A549 (cell line): Measurements from ENCODE around the gene ADAM19. TPM values are rescaled to one million over a fixed set of nuclear protein-coding genes. Genes with fewer than 3 reads are reported as not detected.
A peak's percentile ranks its signal among the peaks of the same experiment; 100 is the strongest.

Source experiments
- ATAC-seq, 2 experiments: fragments of 200-7000 bp in 1 of 2; fragments of >200 bp in 1 of 2; cut with Nextera tagmentation in 1 of 2; cut with Tn5 transposase in 1 of 2; 3 replicates each; pipeline versions ENCODE4 v1.8.0 to v1.9.1; 2018 to 2020; ENCODE audit warnings: mild to moderate bottlenecking in 1 of 2, moderate library complexity in 1 of 2
- CTCF ChIA-PET: fragments of 300-600 bp; sonication (Branson Sonifier 250); formaldehyde crosslinking; extraction: SDS; loops from one replicate; lab custom pipeline; 2021; ENCODE audit warnings: antibody characterized with exemption, inconsistent platforms; lab: Yijun Ruan, JAX
- POLR2A ChIA-PET: fragments of 350-600 bp; formaldehyde crosslinking; extraction: SDS; loops from one replicate; lab custom pipeline; 2021; ENCODE audit warnings: antibody characterized with exemption, inconsistent platforms; lab: Yijun Ruan, JAX
- DNase-seq, 2 experiments: peaks; one replicate each; pipeline versions ENCODE4 v3.0.0 to v3.0.0-alpha.2; 2011 to 2016; ENCODE audit warnings: low read depth in 1 of 2, low spot score in 1 of 2
- FAIRE-seq: peaks from 2 replicates; lab custom pipeline; 2011; peaks lifted over from hg19 to GRCh38; lab: Jason Lieb, UNC
- H3K27ac ChIP-seq, 2 experiments: fragments of >200 bp; sonication (Bioruptor Twin); formaldehyde crosslinking; 3 replicates each; pipeline ENCODE4 v1.5.1; 2016 to 2017
- H3K4me1 ChIP-seq: fragments of >200 bp; sonication (Bioruptor Twin); formaldehyde crosslinking; 3 replicates; pipeline ENCODE4 v1.6.1; 2016
- H3K4me2 ChIP-seq: fragments of >200 bp; sonication (Bioruptor Twin); formaldehyde crosslinking; 3 replicates; pipeline ENCODE4 v1.6.1; 2016
- H3K4me3 ChIP-seq: fragments of >200 bp; sonication (Bioruptor Twin); formaldehyde crosslinking; 3 replicates; pipeline ENCODE4 v1.5.1; 2016
- H3K9me3 ChIP-seq: fragments of >200 bp; sonication (Bioruptor Twin); formaldehyde crosslinking; 3 replicates; pipeline ENCODE4 v1.6.1; 2016
- BCL3 ChIP-seq: fragments of >200 bp; sonication (Bioruptor Twin); formaldehyde crosslinking; IDR thresholded peaks from 3 replicates; pipeline ENCODE4 v1.6.1; 2016
- CHD4 ChIP-seq: fragments of 200-600 bp; sonication (generic); IDR thresholded peaks from 2 replicates; pipeline ENCODE4 v1.6.1; 2016; ENCODE audit warnings: antibody characterized with exemption, mild to moderate bottlenecking, borderline replicate concordance
- CTCF ChIP-seq: fragments of >200 bp; sonication (Bioruptor Twin); formaldehyde crosslinking; IDR thresholded peaks from 3 replicates; pipeline ENCODE4 v1.5.1; 2016
- E2F6 ChIP-seq: IDR thresholded peaks from 2 replicates; pipeline ENCODE4 v1.6.1; 2012; ENCODE audit warnings: low read depth, borderline replicate concordance
- EHMT2 ChIP-seq: fragments of 200-600 bp; sonication (generic); IDR thresholded peaks from 2 replicates; pipeline ENCODE4 v1.6.1; 2016; ENCODE audit warnings: antibody characterized with exemption, low read depth, mild to moderate bottlenecking, moderate library complexity
- EP300 ChIP-seq, 2 experiments: fragments of >200 bp; sonication (Bioruptor Twin); formaldehyde crosslinking; IDR thresholded peaks; 2 replicates in 1 of 2; 3 replicates in 1 of 2; pipeline ENCODE4 v1.6.1; 2016 to 2017
- FOSB ChIP-seq: fragments of 250-450 bp; sonication (Bioruptor Pico); IDR thresholded peaks from 2 replicates; pipeline ENCODE4 v1.5.0; 2020; ENCODE audit warnings: mild to moderate bottlenecking, moderate library complexity
- HEYL ChIP-seq: fragments of 250-450 bp; sonication (Bioruptor Pico); IDR thresholded peaks from 2 replicates; pipeline ENCODE4 v1.8.0; 2021; ENCODE audit warnings: mild to moderate bottlenecking, moderate library complexity
- HOXB13 ChIP-seq: fragments of 250-450 bp; sonication (Bioruptor Pico); IDR thresholded peaks from 2 replicates; pipeline ENCODE4 v1.5.0; 2020; ENCODE audit warnings: low read depth, mild to moderate bottlenecking, moderate library complexity
- HOXB5 ChIP-seq: fragments of 250-450 bp; sonication (Bioruptor Pico); IDR thresholded peaks from 2 replicates; pipeline ENCODE4 v1.5.0; 2020; ENCODE audit warnings: mild to moderate bottlenecking, moderate library complexity
- JUN ChIP-seq, 2 experiments: fragments of >200 bp; sonication (Bioruptor Twin); formaldehyde crosslinking; IDR thresholded peaks; 2 replicates in 1 of 2; 3 replicates in 1 of 2; pipeline ENCODE4 v1.6.1; 2016 to 2017
- KDM1A ChIP-seq: fragments of 200-600 bp; sonication (generic); IDR thresholded peaks from 2 replicates; pipeline ENCODE4 v1.6.1; 2016; ENCODE audit warnings: low read depth, mild to moderate bottlenecking
- MAFK ChIP-seq: fragments of 450-650 bp; IDR thresholded peaks from 2 replicates; pipeline ENCODE4 v1.6.1; 2014; ENCODE audit not compliant: partially characterized antibody
- MYC ChIP-seq: IDR thresholded peaks from 2 replicates; pipeline ENCODE4 v1.6.1; 2012; ENCODE audit warnings: mild to moderate bottlenecking, inconsistent platforms, low read length, improper control_type of control experiment, borderline replicate concordance
- POLR2A ChIP-seq: IDR thresholded peaks from 2 replicates; pipeline ENCODE4 v1.6.1; 2012; ENCODE audit warnings: mild to moderate bottlenecking, low read length
- POLR2AphosphoS2 ChIP-seq: conservative IDR thresholded peaks from 2 replicates; pipeline ENCODE4 v1.6.1; 2012; ENCODE audit warnings: low read length, improper control_type of control experiment, inconsistent platforms
- RAD21 ChIP-seq, 2 experiments: fragments of >200 bp in 1 of 2; sonication (Bioruptor Twin) in 1 of 2; formaldehyde crosslinking in 1 of 2; IDR thresholded peaks in 1 of 2; conservative IDR thresholded peaks in 1 of 2; 2 replicates in 1 of 2; 3 replicates in 1 of 2; pipeline ENCODE4 v1.6.1; 2012 to 2018; ENCODE audit warnings: inconsistent platforms in 1 of 2
- RNF2 ChIP-seq: fragments of 200-600 bp; sonication (generic); IDR thresholded peaks from 2 replicates; pipeline ENCODE4 v1.6.1; 2016; ENCODE audit warnings: low read depth, mild to moderate bottlenecking, antibody characterized with exemption, moderate library complexity, borderline replicate concordance
- SMC3 ChIP-seq: fragments of >200 bp; sonication (Bioruptor Twin); formaldehyde crosslinking; IDR thresholded peaks from 3 replicates; pipeline ENCODE4 v1.6.1; 2018; ENCODE audit warnings: inconsistent platforms
- ZC3H11A ChIP-seq: fragments of 450-650 bp; IDR thresholded peaks from 2 replicates; pipeline ENCODE4 v1.6.1; 2014; ENCODE audit warnings: antibody characterized with exemption, mild to moderate bottlenecking
- ZFP36 ChIP-seq: fragments of 450-650 bp; IDR thresholded peaks from 2 replicates; pipeline ENCODE4 v1.6.1; 2014; ENCODE audit warnings: borderline replicate concordance; ENCODE audit not compliant: partially characterized antibody
- WGBS: methylation state at CpG from one replicate; pipeline ENCODE4 v1.1.6; 2017; ENCODE audit errors: missing lambda C conversion rate; 5-methylcytosine and 5-hydroxymethylcytosine counted together
- polyA minus RNA-seq: library from RNA; depleted of rRNA, polyadenylated mRNA; stranded (reverse); fragments of >200 nt; gene quantifications from 2 replicates; pipeline ENCODE4 v1.2.3, GENCODE V29; 2011; rRNA and poly(A)+ RNA removed
- polyA plus RNA-seq, 4 experiments: library from polyadenylated mRNA; depleted of rRNA in 3 of 4; stranded (reverse); fragments of >200 nt; fragmentation: RNase III in 1 of 4; extraction: RNeasy Plus Mini Kit Qiagen cat#74134 plus additional on column Dnase treatment in 1 of 4; gene quantifications; 2 replicates in 3 of 4; 3 replicates in 1 of 4; pipeline ENCODE4 v1.2.3, GENCODE V29; 2011 to 2017
- TF ChIP-seq, protein P1 (sequence below): IDR thresholded peaks from 2 replicates; pipeline ENCODE4 v1.6.1; 2012

The ADAM19 gene, protein sequence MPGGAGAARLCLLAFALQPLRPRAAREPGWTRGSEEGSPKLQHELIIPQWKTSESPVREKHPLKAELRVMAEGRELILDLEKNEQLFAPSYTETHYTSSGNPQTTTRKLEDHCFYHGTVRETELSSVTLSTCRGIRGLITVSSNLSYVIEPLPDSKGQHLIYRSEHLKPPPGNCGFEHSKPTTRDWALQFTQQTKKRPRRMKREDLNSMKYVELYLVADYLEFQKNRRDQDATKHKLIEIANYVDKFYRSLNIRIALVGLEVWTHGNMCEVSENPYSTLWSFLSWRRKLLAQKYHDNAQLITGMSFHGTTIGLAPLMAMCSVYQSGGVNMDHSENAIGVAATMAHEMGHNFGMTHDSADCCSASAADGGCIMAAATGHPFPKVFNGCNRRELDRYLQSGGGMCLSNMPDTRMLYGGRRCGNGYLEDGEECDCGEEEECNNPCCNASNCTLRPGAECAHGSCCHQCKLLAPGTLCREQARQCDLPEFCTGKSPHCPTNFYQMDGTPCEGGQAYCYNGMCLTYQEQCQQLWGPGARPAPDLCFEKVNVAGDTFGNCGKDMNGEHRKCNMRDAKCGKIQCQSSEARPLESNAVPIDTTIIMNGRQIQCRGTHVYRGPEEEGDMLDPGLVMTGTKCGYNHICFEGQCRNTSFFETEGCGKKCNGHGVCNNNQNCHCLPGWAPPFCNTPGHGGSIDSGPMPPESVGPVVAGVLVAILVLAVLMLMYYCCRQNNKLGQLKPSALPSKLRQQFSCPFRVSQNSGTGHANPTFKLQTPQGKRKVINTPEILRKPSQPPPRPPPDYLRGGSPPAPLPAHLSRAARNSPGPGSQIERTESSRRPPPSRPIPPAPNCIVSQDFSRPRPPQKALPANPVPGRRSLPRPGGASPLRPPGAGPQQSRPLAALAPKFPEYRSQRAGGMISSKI
- 7.7 and 9.7 TPM in 2 replicates for polyA plus RNA-seq (2011; rRNA removed)
- 4.1 and 5.3 TPM in 2 replicates for polyA plus RNA-seq (2012; cell fraction: cytosol; rRNA removed)
- polyA plus RNA-seq (2012; cell fraction: nucleus; rRNA removed): 7.5 and 9.8 TPM in 2 replicates
- polyA plus RNA-seq (2017; fragmentation: RNase III; extraction: RNeasy Plus Mini Kit Qiagen cat#74134 plus additional on column Dnase treatment): 13.1 to 17.5 TPM (median 15.2 TPM) in 3 replicates
- 16.7 and 17.4 TPM in 2 replicates for polyA minus RNA-seq

- no peaks in the 10 kb centered on the region for H3K9me3 ChIP-seq
- peak; percentile 39 to 64 for DNase-seq
- peak within 1 kb of the TSS; percentile 83 for H3K4me2 ChIP-seq
- CTCF ChIA-PET: interaction anchor here (0.9 kb wide), 1 partner anchor 75 kb away, joined by 3 read pairs; no protein-coding TSS in a partner anchor
- 0 out of 5 replicates have a peak, but pooled peaks of 1 of the 2 experiments have one; percentile 6 for TF ChIP-seq RAD21 (conservative IDR thresholded peaks at IDR 0.05 in 1 of 2, IDR thresholded peaks at IDR 0.05 in 1 of 2)
- TF ChIP-seq HOXB5 (CRISPR knock-in tag): no peak
- TF ChIP-seq FOSB (CRISPR knock-in tag): no peak
- no peak for TF ChIP-seq MAFK
- TF ChIP-seq HOXB13 (CRISPR knock-in tag): no peak
- no peak for TF ChIP-seq EHMT2
- TF ChIP-seq CHD4: no peak
- TF ChIP-seq, protein P1, sequence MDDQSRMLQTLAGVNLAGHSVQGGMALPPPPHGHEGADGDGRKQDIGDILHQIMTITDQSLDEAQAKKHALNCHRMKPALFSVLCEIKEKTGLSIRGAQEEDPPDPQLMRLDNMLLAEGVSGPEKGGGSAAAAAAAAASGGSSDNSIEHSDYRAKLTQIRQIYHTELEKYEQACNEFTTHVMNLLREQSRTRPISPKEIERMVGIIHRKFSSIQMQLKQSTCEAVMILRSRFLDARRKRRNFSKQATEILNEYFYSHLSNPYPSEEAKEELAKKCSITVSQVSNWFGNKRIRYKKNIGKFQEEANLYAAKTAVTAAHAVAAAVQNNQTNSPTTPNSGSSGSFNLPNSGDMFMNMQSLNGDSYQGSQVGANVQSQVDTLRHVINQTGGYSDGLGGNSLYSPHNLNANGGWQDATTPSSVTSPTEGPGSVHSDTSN: no peak
- TF ChIP-seq SMC3: 0 out of 3 replicates have a peak, but pooled peaks have one; percentile 13
- TF ChIP-seq CTCF: 0 out of 3 replicates have a peak, but pooled peaks have one; percentile 11
- TF ChIP-seq KDM1A: no peak
- TF ChIP-seq BCL3: 0 out of 3 replicates have a peak, but pooled peaks have one; percentile 20
- TF ChIP-seq MYC: no peak
- TF ChIP-seq JUN (IDR thresholded peaks at IDR 0.05): peak in 1 of 2 experiments; percentile 30; a peak in 1 of 5 replicates
- peak; percentile 54 for TF ChIP-seq POLR2A
- TF ChIP-seq EP300 (IDR thresholded peaks at IDR 0.05): no peak
- POLR2A ChIA-PET: interaction anchor here (1.0 to 1.4 kb wide), 3 partner anchors 58 to 156 kb away, joined by 4 to 6 read pairs (median 4); partner anchors contain the start of gene THG1L
- no peak for FAIRE-seq
- H3K4me3 ChIP-seq: peak within 1 kb of the TSS; percentile 70
- peak within 1 kb of the TSS; percentile 83 to 94 for H3K27ac ChIP-seq
- 0% methylated on average over 16 of the region's 63 CpGs for WGBS
- peaks cover 11% of the 10 kb centered on the region; the same call in 1 of the 3 replicates for H3K4me1 ChIP-seq
- peak; percentile 91 for ATAC-seq
These were observed at the start of gene ADAM19 for GRCh38 chr5:157575381-157576020. ADAM19 (minus strand) TSS chr5:157575775; CDS start chr5:157575696, 79 bp downstream.

DNA sequence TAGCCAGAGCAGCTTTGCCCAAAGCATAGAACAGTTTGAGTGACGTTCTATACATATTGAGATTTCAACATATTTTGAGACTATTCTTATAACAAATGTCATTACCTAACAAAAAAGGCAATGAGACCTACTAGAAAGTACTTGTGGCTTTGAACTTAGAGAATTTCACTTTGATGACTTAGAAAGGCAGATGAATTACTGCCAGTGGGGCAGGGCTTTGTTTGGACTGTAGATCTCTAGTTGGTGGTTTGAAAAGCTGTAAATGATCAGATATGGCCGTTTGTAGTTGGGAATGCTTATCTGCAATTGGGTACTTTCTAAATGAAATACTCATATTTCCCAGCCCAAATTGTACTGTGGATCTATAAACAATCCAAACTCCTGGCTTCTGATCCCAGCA is 48.6 kb upstream of the ADAM19 start:
- no peak for DNase-seq
- ChIA-PET CTCF (no interaction called here), POLR2A (no interaction called here)
- Histone ChIP-seq H3K9me3 (no peaks in the 10 kb centered on the region), H3K4me3 (no peak overlapping the region), H3K4me2 (no peak overlapping the region), H3K4me1 (no peaks in the 10 kb centered on the region), H3K27ac (no peak overlapping the region)
- WGBS: 22% methylated on average over 2 of the region's 2 CpGs
- no peak for FAIRE-seq
- no peak for ATAC-seq
- TF ChIP-seq ZC3H11A: no peak
- no peak for TF ChIP-seq ZFP36
- no peak for TF ChIP-seq CTCF
- no peak for TF ChIP-seq CHD4
- TF ChIP-seq RNF2: no peak
- no peak for TF ChIP-seq HEYL (CRISPR knock-in tag)
- no peak for TF ChIP-seq BCL3
- TF ChIP-seq POLR2AphosphoS2: no peak
- TF ChIP-seq E2F6: no peak
